Uterus (tissue), 4 donors: ENCODE data around the gene COL18A1. TPM values are rescaled to one million over a fixed set of nuclear protein-coding genes. Genes with fewer than 3 reads are reported as not detected.

Experiments
- DNase-seq, 2 donors: peaks; one replicate each; pipeline ENCODE4 v3.0.0-alpha.2; 2019 to 2020
- H3K27ac ChIP-seq, 2 donors: fragments of 200-600 bp; sonication (generic); 1 replicate in 1 of 2; 2 replicates in 1 of 2; pipeline ENCODE4 v1.5.1; 2016 to 2018
- H3K27me3 ChIP-seq, 2 donors: fragments of 200-600 bp; sonication (generic); one replicate each; pipeline ENCODE4 v1.5.1; 2018 to 2019; ENCODE audit warnings: control low read depth in 1 of 2
- H3K36me3 ChIP-seq, 2 donors: fragments of 200-600 bp; sonication (generic); one replicate each; pipeline ENCODE4 v1.5.1; 2019; ENCODE audit warnings: control low read depth in 1 of 2
- H3K4me1 ChIP-seq, 2 donors: fragments of 200-600 bp; sonication (generic); one replicate each; pipeline ENCODE4 v1.5.1; 2018 to 2019; ENCODE audit warnings: control low read depth in 1 of 2
- H3K4me3 ChIP-seq, 2 donors: fragments of 200-600 bp; sonication (generic); 1 replicate in 1 of 2; 2 replicates in 1 of 2; pipeline ENCODE4 v1.5.1; 2018 to 2019; ENCODE audit warnings: mild to moderate bottlenecking in 1 of 2
- H3K9me3 ChIP-seq, 2 donors: fragments of 200-600 bp; sonication (generic); one replicate each; pipeline ENCODE4 v1.5.1; 2019; ENCODE audit warnings: control low read depth in 1 of 2
- POLR2A ChIP-seq, 2 donors: fragments of 450-650 bp; IDR thresholded peaks; one replicate each; pipeline ENCODE4 v1.6.1; 2016; ENCODE audit warnings: antibody characterized with exemption in 2 of 2, mild to moderate bottlenecking in 1 of 2, moderate library complexity in 1 of 2
- intact Hi-C: fragments of 100-400 bp; cut with DNase I; formaldehyde crosslinking; loops from one replicate; pipeline ENCODE4 v1.15.1; 2023; ENCODE audit warnings: low total_unique reads
- total RNA-seq, 4 donors: library from RNA; depleted of rRNA in 3 of 4; stranded (reverse); fragments of >200 nt in 3 of 4; gene quantifications; one replicate each; pipeline versions ENCODE4 v1.1.0 to v1.2.4, GENCODE V29; 2014 to 2023
- TF ChIP-seq, protein P1 (sequence below), 4 experiments: fragments of 200-600 bp in 2 of 4; fragments of 450-650 bp in 2 of 4; sonication (generic) in 2 of 4; IDR thresholded peaks; one replicate each; pipeline ENCODE4 v1.5.1; 2016 to 2019; ENCODE audit warnings: antibody characterized with exemption in 4 of 4, mild to moderate bottlenecking in 2 of 4, moderate library complexity in 1 of 4
- donor health status: DM: yes; HTN: yes; CAD: no.

The COL18A1 gene
- total RNA-seq, 4 donors from 2014 or later, result 73.0 to 223 (median 152) TPM

DNA sequence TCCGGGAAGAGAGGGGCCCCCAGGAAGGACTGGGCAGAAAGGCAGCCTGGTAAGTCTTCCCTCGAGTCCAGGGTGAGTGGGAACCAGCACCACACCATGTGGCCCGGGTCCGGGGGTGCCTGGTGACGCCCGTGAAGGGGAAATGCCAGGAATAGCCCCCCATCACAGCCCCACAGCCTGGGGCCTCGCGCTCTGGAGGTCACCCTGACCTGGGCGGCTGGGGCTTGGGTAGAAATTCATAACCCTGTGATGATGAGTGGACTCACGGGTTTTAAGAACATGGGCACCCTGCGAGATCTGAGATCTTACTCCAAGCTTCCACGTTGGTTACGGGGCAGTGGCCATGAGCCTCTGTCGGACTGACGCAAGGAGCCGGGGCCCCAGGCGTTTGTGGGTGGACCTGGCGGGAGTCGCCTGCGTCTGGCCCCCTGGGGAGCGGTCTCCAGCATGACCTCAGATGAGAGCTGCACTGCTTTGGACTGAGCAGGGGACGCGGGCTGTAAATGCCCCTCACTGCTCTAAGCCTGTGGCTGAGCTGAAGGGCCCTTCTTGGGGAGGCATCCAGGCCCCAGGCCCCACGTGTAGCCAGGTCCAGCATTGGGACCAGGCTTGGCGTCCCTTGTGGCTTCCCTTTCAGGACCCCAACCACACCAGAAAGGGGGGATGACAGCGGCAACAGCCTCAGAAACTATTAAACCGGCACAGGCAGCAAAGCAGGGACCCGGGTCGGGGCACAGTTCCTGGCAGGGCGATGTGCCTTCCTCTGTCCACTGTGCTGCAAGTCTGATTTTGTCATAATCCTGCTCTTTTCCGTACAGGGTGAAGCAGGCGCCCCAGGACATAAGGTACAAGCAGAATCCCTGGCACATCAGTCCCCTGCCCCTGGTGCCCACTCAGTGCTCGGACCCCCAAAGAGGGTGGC lies 77.3 kb downstream of the COL18A1 start:
- TF ChIP-seq, protein P1, sequence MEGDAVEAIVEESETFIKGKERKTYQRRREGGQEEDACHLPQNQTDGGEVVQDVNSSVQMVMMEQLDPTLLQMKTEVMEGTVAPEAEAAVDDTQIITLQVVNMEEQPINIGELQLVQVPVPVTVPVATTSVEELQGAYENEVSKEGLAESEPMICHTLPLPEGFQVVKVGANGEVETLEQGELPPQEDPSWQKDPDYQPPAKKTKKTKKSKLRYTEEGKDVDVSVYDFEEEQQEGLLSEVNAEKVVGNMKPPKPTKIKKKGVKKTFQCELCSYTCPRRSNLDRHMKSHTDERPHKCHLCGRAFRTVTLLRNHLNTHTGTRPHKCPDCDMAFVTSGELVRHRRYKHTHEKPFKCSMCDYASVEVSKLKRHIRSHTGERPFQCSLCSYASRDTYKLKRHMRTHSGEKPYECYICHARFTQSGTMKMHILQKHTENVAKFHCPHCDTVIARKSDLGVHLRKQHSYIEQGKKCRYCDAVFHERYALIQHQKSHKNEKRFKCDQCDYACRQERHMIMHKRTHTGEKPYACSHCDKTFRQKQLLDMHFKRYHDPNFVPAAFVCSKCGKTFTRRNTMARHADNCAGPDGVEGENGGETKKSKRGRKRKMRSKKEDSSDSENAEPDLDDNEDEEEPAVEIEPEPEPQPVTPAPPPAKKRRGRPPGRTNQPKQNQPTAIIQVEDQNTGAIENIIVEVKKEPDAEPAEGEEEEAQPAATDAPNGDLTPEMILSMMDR (IDR thresholded peaks at IDR 0.05), result no peak
- TF ChIP-seq POLR2A (IDR thresholded peaks at IDR 0.05), result no peak
- intact Hi-C loops, result no loop called here
- Histone ChIP-seq H3K36me3 (no peaks in the 10 kb centered on the region), H3K27ac (no peak overlapping the region), H3K27me3 (no peaks in the 10 kb centered on the region), H3K9me3 (no peaks in the 10 kb centered on the region), H3K4me1 (no peaks in the 10 kb centered on the region), H3K4me3 (no peak overlapping the region)
- no peak for DNase-seq

DNA sequence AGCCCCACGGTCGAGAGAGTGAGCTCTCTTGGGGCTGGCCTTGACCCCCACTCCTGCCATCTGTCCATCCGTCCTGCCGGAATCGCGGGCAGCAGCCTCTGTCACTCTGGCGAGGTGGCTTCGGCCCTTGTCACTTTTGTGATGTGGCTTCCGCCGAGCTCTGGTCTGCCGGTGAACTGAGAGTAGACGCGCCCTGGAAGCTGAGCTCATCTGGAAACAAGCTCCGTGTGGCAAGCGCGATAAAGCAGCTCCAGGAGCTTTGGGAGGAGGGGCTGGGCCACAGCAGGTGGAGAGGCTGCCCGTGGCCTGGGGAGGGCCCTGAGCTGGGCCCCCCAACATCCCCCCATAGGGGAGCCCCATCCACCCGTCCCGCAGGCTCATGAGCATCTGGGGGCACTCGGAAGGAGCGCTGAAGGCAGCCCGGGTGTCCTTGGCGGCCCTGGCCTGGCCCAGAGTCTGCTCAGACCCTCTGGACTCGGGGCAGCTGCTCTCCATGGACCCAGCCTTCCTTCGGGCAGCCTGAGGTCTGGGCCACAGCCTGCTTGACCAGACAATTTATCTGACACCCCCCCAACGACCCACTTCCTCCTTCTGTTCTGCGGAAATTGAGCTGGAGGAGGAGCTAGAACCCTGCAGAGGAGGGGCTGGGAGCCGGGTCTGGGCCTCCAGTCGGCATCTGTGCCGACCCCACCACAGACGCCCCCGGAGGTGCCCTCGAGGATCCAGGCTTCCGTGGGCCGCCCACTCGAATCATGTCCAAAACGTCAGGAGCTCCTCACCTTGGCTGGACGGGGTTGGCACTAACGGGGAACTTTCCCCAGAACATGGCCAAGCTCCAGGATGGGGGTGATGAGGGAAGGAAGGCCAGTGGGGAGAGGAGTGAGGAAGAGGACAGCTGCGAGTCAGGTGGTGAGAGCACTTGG lies 78.2 kb downstream of the COL18A1 start:
- no peaks in the 10 kb centered on the region for H3K36me3 ChIP-seq
- TF ChIP-seq, protein P1 (IDR thresholded peaks at IDR 0.05), result no peak
- no peak for TF ChIP-seq POLR2A (IDR thresholded peaks at IDR 0.05)
- H3K27me3 ChIP-seq, result no peaks in the 10 kb centered on the region
- DNase-seq, result no peak
- no peaks in the 10 kb centered on the region for H3K9me3 ChIP-seq
- intact Hi-C loops, result no loop called here
- H3K27ac ChIP-seq, result no peak overlapping the region
- no peak overlapping the region for H3K4me3 ChIP-seq
- H3K4me1 ChIP-seq, result no peaks in the 10 kb centered on the region

GRCh38 chr21:45484318-45484717 lies 79.4 kb downstream of the COL18A1 start:
- no peak for DNase-seq
- Histone ChIP-seq H3K36me3 (no peaks in the 10 kb centered on the region), H3K27me3 (no peaks in the 10 kb centered on the region), H3K27ac (no peak overlapping the region), H3K9me3 (no peaks in the 10 kb centered on the region), H3K4me3 (no peak overlapping the region), H3K4me1 (no peaks in the 10 kb centered on the region)
- no peak for TF ChIP-seq POLR2A (IDR thresholded peaks at IDR 0.05)
- TF ChIP-seq, protein P1 (IDR thresholded peaks at IDR 0.05), result no peak
- intact Hi-C loops, result no loop called here

DNA sequence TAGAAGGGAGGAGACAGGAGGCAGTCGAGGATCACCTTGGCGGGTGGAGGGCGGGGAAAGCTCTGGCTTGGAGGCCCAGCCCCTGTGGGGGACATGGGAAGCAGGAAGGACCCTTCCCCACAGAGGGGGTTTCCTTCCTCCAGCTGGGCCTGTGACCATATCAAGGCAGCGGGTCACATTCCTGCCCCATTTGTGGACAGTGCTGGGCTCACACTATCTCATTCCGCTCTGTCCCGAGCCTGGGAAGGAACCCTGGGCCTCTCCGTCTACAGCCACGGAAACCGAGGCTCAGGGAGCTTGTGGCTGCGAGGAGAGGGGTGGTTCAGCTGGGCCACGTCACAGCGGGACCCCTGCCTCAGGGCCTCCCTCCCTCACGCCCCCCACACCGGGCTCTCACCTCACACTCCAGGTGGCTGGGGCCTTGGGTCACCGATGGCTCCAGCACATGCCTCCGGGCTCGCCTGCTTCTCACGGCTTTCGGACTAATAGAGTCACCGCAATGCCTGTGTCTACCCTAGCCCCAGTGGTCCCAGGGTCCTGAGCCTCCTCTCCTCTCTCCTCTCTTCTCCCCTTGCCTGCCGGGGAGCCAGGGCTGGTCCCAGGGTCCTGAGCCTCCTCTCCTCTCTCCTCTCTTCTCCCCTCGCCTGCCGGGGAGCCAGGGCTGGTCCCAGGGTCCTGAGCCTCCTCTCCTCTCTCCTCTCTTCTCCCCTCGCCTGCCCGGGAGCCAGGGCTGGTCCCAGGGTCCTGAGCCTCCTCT lies 80.9 kb downstream of the COL18A1 start:
- no peaks in the 10 kb centered on the region for H3K9me3 ChIP-seq
- H3K27ac ChIP-seq, result no peak overlapping the region
- intact Hi-C loops, result no loop called here
- DNase-seq, result no peak
- H3K4me1 ChIP-seq, result no peaks in the 10 kb centered on the region
- TF ChIP-seq, protein P1 (IDR thresholded peaks at IDR 0.05), result no peak
- TF ChIP-seq POLR2A (IDR thresholded peaks at IDR 0.05), result no peak
- H3K27me3 ChIP-seq, result no peaks in the 10 kb centered on the region
- no peaks in the 10 kb centered on the region for H3K36me3 ChIP-seq
- no peak overlapping the region for H3K4me3 ChIP-seq
